MCF 10A (cell line): Measurements from ENCODE around the gene IFT80. TPM values are rescaled to one million over a fixed set of nuclear protein-coding genes. Genes with fewer than 3 reads are reported as not detected.

Source experiments
- BruUV-seq: library from RNA; stranded (reverse); fragments of 400-500 nt; replicated peaks from 2 replicates; lab custom pipeline; 2021; lab: Mats Ljungman, UMichigan
- CTCF ChIA-PET: fragments of 300-600 bp; sonication (Branson Sonifier 250); formaldehyde crosslinking; extraction: SDS; loops from one replicate; lab custom pipeline; 2021; ENCODE audit warnings: antibody characterized with exemption, inconsistent platforms; lab: Yijun Ruan, JAX
- POLR2A ChIA-PET: fragments of 300-600, 350-650 bp; sonication (Branson Sonifier 250); formaldehyde crosslinking; extraction: SDS; loops from one replicate; lab custom pipeline; 2020; ENCODE audit warnings: antibody characterized with exemption, inconsistent platforms; lab: Yijun Ruan, JAX
- DNase-seq: peaks from one replicate; pipeline ENCODE4 v3.0.0-alpha.2; 2018; ENCODE audit not compliant: unreplicated experiment
- H3K27ac Mint-ChIP-seq: one replicate; pipeline ENCODE4 v1.8.0; 2022; ENCODE audit warnings: mild to moderate bottlenecking, low read depth, mixed read lengths; ENCODE audit not compliant: unreplicated experiment
- H3K27me3 Mint-ChIP-seq: one replicate; pipeline ENCODE4 v1.8.0; 2022; ENCODE audit warnings: mixed read lengths; ENCODE audit not compliant: insufficient read depth, unreplicated experiment
- H3K36me3 Mint-ChIP-seq: one replicate; pipeline ENCODE4 v1.8.0; 2022; ENCODE audit warnings: mild to moderate bottlenecking, moderate library complexity, mixed read lengths; ENCODE audit not compliant: insufficient read depth, unreplicated experiment
- H3K4me1 Mint-ChIP-seq: one replicate; pipeline ENCODE4 v1.8.0; 2022; ENCODE audit warnings: mixed read lengths; ENCODE audit not compliant: insufficient read depth, unreplicated experiment
- H3K4me3 Mint-ChIP-seq: one replicate; pipeline ENCODE4 v1.8.0; 2022; ENCODE audit warnings: mild to moderate bottlenecking, moderate library complexity, mixed read lengths; ENCODE audit not compliant: unreplicated experiment
- H3K9me3 Mint-ChIP-seq: one replicate; pipeline ENCODE4 v1.8.0; 2022; ENCODE audit warnings: mixed read lengths; ENCODE audit not compliant: unreplicated experiment
- CTCF ChIP-seq: fragments of 200-600 bp; IDR thresholded peaks from one replicate; pipeline ENCODE4 v1.8.0; 2022; ENCODE audit warnings: antibody characterized with exemption, mild to moderate bottlenecking; ENCODE audit not compliant: unreplicated experiment
- intact Hi-C: fragments of 100-400 bp; cut with micrococcal nuclease; formaldehyde crosslinking; loops from 2 replicates; pipeline ENCODE4 v1.14.1; 2022
- total RNA-seq: library from RNA; stranded (reverse); gene quantifications from 2 replicates; pipeline ENCODE4 v1.2.3, GENCODE V29; 2022

Gene IFT80
- total RNA-seq, 1 experiment from 2014 or later, result 22.6 TPM

GRCh38 chr3:160355826-160356225 is 43.2 kb downstream of the IFT80 start:
- Mint-ChIP-seq H3K4me3 (no peak overlapping the region), H3K27me3 (no peaks in the 10 kb centered on the region), H3K4me1 (no peaks in the 10 kb centered on the region), H3K27ac (no peak overlapping the region), H3K36me3 (peaks cover 51% of the 10 kb centered on the region), H3K9me3 (no peaks in the 10 kb centered on the region)
- intact Hi-C loops, result no loop called here
- ChIA-PET POLR2A (no interaction called here), CTCF (interaction anchor here (1.7 to 1.9 kb wide), 2 partner anchors 193 to 323 kb away, joined by 8 to 9 read pairs; no protein-coding TSS in a partner anchor)
- TF ChIP-seq CTCF, result no peak
- DNase-seq, result no peak
- BruUV-seq, result no TSS peak

- no peak overlapping the region for H3K27ac Mint-ChIP-seq
Observed at GRCh38 chr3:160346511-160346910, 52.5 kb downstream of the IFT80 start.

GRCh38 chr3:160343132-160343531 is 55.9 kb downstream of the IFT80 start:
- Mint-ChIP-seq H3K4me3 (no peak overlapping the region), H3K4me1 (no peaks in the 10 kb centered on the region), H3K9me3 (no peaks in the 10 kb centered on the region), H3K27ac (no peak overlapping the region), H3K36me3 (peaks cover 6% of the 10 kb centered on the region), H3K27me3 (no peaks in the 10 kb centered on the region)
- BruUV-seq, result no TSS peak
- TF ChIP-seq CTCF, result peak; percentile 47
- intact Hi-C loops, result loop anchor here (1.0 to 10.0 kb wide), 6 partner anchors 69 to 1078 kb away; partner anchors contain the start of gene C3orf80
- CTCF ChIA-PET, result interaction anchor here (0.7 to 6.8 kb wide), 7 partner anchors 70 to 458 kb away, joined by 3 to 39 read pairs (median 3); no protein-coding TSS in a partner anchor
- peak; percentile 36 for DNase-seq
- POLR2A ChIA-PET, result no interaction called here

More at GRCh38 chr3:160346511-160346910, 52.5 kb downstream of the IFT80 start:
- Mint-ChIP-seq H3K36me3 (peaks cover 17% of the 10 kb centered on the region), H3K4me3 (no peak overlapping the region), H3K27me3 (no peaks in the 10 kb centered on the region), H3K4me1 (no peaks in the 10 kb centered on the region), H3K9me3 (no peaks in the 10 kb centered on the region)
- no TSS peak for BruUV-seq
- no peak for TF ChIP-seq CTCF
- intact Hi-C loops, result loop anchor here (10.0 kb wide), 1 partner anchor 1082 kb away; no protein-coding TSS in a partner anchor
- no peak for DNase-seq
- ChIA-PET POLR2A (no interaction called here), CTCF (interaction anchor here (0.8 to 1.3 kb wide), 3 partner anchors 24 to 307 kb away, joined by 3 to 4 read pairs (median 3); no protein-coding TSS in a partner anchor)

- POLR2A ChIA-PET, result no interaction called here
- CTCF ChIA-PET, result interaction anchor here (0.6 to 6.8 kb wide), 8 partner anchors 10 to 1404 kb away, joined by 3 to 39 read pairs (median 3); partner anchors contain the start of gene C3orf80
- TF ChIP-seq CTCF, result no peak
- no TSS peak for BruUV-seq
- Mint-ChIP-seq H3K27ac (no peak overlapping the region), H3K4me1 (no peaks in the 10 kb centered on the region), H3K36me3 (peaks cover 5% of the 10 kb centered on the region), H3K4me3 (no peak overlapping the region), H3K9me3 (no peaks in the 10 kb centered on the region), H3K27me3 (no peaks in the 10 kb centered on the region)
- DNase-seq, result no peak
- intact Hi-C loops, result loop anchor here (5.0 to 10.0 kb wide), 3 partner anchors 72 to 1076 kb away; no protein-coding TSS in a partner anchor
Observed at GRCh38 chr3:160340351-160340750, 58.7 kb downstream of the IFT80 start.
